HG02571 (cell line): ENCODE data around the gene PRDM10.
"Not testable (repeated sequence)": the region's sequence is repeated elsewhere in the genome, so short reads cannot be mapped to it uniquely, and the experiment has no call there.

Source experiments
- ATAC-seq: cut with Tn5 transposase; IDR thresholded peaks from one replicate; pipeline ENCODE4 v1.9.1; 2021; ENCODE audit warnings: mild to moderate bottlenecking, moderate library complexity; ENCODE audit not compliant: unreplicated experiment

Gene PRDM10

GRCh38 chr11:130002352-130002845 is at the start of gene PRDM10:
Gene PRDM10, minus strand, starts transcription at chr11:130002835. Its CDS starts 41,871 bp downstream, at chr11:129960964.
- ATAC-seq = peak; percentile 40

DNA sequence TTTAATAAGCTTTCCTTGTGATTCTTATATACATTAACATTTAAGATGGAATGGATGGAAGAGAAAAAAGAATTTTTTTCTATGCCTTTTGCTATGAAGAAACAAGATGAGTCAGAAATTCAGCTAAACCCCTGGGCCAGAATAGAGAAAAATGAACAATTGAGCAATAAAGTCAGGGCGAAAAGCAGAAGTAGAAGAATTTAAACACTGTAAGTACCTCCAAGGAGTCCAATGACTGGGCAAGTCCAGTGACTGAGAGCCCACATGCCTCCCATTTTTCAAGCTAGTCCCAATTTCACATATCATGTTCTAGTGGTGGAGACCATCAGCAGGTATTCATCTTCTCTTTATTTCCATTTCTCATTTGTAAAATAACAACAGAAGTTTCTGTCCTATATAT is 48.4 kb upstream of the PRDM10 start:
- no peak for ATAC-seq

DNA sequence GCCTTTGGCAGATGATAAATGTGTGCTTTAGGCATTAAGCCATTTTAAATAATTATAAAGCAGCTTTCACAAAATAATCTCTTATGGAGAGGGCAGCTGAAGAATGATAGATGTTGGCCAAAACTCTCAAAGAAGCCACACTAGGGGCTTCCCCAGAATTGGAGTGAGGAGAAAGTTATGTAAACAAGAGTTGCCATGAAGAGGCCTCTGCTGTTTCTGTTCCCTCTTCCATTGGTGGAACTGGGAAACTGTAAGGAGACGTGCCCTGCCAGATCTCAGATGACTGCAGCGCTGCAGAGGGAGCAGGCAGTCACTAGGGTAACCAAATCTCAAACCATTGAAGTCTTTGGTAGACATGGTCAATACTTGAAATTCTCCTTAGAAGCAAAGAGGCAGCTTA is 47.6 kb upstream of the PRDM10 start:
- ATAC-seq = no peak

DNA sequence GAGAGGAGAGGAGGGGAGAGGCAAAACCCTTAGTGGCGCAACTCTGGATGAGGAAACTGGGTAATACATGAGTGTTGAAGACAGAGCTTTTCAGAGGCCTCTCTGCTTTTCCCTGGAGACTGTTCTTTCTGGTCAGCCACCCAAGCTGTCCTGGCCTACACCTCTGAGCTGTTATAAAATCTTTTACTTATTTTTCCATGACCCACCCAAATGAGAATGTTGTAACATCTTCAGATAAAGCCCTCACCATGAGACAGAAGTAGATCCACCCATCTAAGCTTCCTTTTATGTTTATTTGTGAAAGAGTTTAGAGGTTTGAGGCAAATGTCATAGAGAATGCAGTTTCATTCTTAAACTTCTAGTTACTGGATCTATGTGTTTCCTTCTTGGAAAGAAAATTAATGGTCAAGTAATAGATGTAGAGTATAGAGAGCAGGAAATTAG is 46.7 kb upstream of the PRDM10 start:
- no peak for ATAC-seq

GRCh38 chr11:130047141-130047540 is 44.5 kb upstream of the PRDM10 start:
- ATAC-seq = no peak

- no peak for ATAC-seq
These were observed 40.9 kb upstream of the PRDM10 start for GRCh38 chr11:130043575-130043974.

GRCh38 chr11:130042093-130042591 is 39.5 kb upstream of the PRDM10 start:
- ATAC-seq = no peak

DNA sequence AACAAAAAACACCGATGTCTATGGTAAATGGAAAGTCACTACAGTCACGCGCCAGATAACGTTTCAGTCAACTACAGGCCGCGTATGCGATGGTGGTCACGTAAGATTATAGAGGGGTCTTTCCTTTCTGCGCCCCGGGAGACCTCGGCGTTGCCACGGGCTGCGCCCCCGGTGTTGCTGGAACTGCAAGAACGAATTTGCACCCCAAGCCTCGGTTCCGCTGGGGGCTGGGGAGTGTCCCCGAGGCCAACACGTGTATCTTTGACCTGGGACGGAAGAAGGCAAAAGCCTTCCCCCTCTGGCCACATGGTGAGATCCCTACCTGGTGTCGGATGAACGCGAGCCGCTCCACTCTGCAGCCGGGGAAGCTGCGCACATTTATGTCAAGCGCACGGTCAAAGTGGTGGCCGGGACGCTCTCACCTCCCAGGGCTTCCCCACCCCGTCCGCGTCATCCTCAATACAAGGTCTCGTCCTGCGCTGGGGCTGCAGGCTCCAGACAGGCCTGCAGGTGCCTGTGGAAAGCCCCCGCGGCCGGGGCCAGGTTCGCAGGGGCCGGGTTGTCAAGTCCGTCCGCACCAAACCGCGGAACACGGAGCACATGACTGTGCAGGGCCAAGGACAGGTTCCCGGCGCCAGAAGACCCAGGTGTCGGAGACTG is 37.8 kb upstream of the PRDM10 start:
- no peak for ATAC-seq

DNA sequence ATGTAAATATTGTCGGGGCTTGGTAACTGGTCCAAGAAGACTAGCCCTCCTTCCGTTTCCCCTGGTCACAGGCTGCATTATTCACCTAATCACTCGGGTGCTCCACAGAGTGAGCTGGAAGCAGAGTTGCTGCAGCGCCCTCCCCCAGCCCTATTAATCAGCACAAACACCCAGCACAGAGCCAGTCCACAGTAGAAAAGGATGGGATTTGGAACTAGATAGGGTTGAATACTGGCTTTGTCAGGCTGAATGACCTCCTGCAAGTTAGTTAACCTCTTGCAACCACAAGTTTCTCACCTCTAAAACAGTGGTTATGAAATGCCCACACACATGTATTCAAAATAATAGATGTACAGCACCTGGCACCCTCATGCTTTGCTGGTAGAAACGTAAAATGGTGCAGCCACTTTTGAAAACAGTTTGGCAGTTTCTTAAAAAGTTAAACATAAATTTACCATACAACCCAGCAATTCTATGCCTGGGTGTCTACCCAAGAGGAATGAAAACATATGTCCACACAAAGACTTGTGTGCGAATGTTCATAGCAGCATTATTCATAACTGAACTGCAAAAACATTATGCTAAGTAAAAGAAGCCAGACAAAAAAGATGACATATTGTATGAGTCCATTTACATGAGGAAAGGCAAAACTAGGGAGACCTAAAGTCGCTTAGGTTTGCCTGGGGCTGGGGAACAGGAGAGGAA is 35.4 kb upstream of the PRDM10 start:
- ATAC-seq = no peak

DNA sequence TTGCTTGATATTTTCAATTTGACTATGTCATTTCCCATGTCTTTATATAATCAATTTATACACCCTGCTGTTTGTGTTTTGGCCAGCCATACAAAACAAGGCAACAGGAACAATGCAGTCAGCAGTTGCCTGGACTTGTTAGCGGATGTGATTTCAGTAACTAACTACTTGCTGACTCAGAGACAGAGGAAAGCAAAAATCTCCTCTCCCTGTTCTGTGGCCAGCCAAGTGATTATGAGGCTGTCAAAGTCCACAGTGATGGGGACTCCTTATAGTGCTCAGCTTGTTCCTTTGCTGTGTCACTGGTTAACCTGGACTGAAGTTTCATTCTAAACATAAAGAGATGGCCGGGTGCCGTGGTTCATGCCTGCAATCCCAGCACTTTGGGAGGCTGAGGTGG is 34.4 kb upstream of the PRDM10 start:
- no peak for ATAC-seq

DNA sequence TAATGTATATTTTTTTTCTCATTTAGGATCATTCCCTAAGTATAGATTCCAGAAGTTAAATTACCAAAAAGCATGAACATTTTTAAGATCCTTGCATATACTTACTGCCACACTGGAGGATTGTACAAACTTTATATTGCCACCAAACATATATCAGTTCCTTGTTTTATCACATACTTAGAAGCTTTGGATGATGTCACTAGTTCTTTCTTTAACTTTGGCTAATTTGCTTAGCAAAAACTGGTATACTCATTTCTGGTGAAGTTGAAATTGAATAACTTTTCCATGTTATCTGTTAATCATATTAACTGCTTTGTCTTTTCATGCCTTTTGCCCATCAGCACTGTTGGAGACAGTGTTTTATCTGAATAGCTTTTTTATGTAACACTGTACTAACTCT is 31.6 kb upstream of the PRDM10 start:
- ATAC-seq = no peak

GRCh38 chr11:130032931-130033330 is 30.3 kb upstream of the PRDM10 start:
- ATAC-seq = no peak

DNA sequence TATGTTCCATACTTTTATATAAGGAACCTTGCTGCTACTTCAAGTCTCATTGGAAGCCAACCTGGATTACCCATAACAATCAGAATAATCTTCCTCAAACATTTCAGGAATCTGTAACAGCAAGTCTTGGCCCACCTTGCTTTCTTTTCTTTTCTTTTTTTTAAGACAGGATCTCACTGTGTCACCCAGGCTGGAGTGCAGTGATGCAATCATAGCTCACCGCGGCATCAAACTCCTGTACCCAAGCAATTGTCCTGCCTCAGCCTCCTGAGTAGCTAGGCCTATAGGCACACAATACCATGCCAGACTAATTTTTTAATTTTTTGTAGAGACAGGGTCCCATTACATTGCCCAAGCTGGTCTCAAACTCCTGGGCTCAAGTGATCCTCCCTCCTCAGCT is 29.3 kb upstream of the PRDM10 start:
- ATAC-seq = no peak

DNA sequence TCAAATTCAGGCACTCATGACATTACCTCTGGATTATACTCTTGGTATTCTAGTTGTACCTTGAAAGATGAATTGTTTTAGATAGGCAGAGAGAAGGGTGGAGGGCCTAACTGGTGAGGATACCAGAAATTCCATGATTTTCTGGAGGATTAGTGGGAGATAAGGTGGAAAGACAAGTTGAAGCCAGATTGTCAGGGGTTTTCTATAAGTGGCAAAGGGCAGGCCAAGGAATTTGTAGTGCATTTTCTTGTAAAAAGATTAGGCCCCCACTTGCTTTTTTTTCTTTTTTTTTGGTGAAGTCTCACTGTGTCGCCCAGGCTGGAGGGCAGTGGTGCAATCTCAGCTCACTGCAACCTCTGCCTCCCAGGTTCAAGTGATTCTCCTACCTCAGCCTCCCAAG is 28.4 kb upstream of the PRDM10 start:
- ATAC-seq = no peak

DNA sequence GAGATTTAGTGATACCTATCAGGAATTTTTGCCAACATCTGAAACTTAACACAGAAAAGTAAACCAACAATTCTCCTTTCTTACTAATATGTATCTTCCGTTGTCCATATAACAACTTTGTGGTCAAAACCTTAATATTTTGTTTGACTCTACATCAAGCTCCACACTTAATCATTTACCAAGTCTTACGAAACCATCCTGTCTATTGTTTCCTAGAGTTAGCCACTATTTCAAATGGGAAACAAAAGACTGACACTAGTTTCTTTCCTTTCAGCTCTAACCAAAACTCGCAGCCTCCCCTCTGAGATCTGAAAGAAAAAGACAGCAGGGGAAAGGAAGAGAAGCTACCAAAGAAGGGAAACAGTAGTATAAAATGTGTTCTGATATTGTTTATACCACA is 26.5 kb upstream of the PRDM10 start:
- ATAC-seq = no peak

GRCh38 chr11:130025371-130025770 is 22.7 kb upstream of the PRDM10 start:
- no peak for ATAC-seq

DNA sequence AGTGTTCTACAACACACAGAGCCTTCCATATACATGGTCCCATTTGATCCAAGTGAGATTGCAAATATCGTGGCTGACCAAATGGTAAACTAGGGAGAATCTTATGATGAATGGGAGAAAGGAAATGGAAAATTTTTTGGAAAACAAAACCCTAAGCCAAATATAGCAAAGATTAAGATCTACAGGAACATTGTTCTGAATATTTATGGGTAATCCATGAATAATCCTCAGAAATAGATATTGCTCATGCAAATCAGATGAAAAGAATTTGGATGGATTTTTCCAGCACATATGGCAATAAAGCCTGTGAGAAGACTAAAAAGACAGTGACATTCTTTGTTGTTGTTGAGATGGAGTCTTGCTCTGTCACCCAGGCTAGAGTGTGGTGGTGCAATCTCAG is 21.7 kb upstream of the PRDM10 start:
- no peak for ATAC-seq

- peak; percentile 85 for ATAC-seq
These were observed 20.6 kb upstream of the PRDM10 start for GRCh38 chr11:130023204-130023603.

DNA sequence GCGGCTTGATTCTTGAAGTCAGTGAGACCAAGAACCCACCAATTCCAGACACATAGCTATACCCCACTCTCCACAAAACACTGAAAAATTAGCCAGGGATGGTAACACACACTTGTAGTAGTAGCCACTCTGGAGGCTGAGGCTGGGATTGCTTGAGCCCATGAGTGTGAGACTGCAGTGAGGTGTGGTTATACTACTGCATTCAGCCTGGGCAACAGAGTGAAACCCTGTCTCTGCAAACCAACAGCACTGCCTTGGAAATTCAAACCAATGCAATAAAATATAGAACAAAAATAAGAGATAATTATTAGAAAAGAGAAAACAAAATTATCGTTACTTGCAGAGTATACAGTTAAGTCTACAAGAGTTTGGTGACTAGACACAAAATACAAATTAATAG is 20.2 kb upstream of the PRDM10 start:
- ATAC-seq = no peak

GRCh38 chr11:130021606-130022005 is 19.0 kb upstream of the PRDM10 start:
- ATAC-seq = not testable (repeated sequence)

GRCh38 chr11:130020323-130020722 is 17.7 kb upstream of the PRDM10 start:
- ATAC-seq = no peak

DNA sequence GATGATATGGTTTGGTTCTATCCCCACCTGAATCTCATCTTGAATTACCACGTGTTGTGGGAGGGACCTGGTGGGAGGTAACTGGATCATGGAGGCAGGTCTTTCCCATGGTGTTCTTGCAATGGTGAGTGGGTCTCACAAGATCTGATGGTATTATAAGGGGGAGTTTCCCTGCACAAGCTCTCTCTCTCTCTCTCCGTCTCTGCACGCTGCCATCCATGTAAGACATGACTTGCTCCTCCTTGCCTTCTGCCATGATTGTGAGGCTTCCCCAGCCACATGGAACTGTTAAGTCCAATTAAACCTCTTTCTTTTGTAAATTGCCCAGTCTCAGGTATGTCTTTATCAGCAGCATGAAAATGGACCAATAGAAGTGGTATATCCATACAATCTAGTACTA is 13.2 kb upstream of the PRDM10 start:
- not testable (repeated sequence) for ATAC-seq
